Measurements from ENCODE around the gene NAA20.

The NAA20 gene

GRCh38 chr20:20020908-20021307 lies 3.7 kb downstream of the NAA20 start:
- DNase-seq (ENCODE audit: low spot score), result no peak

GRCh38 chr20:20021835-20022234 lies 4.7 kb downstream of the NAA20 start:
- DNase-seq (ENCODE audit: low spot score), result no peak

- DNase-seq (ENCODE audit: low spot score), result no peak
These were observed 5.3 kb downstream of the NAA20 start for GRCh38 chr20:20022498-20022897.

GRCh38 chr20:20023395-20023794 lies 6.2 kb downstream of the NAA20 start:
- no peak for DNase-seq (ENCODE audit: low spot score)

- peak; percentile 27 for DNase-seq (ENCODE audit: low spot score)
These were observed 7.8 kb downstream of the NAA20 start for GRCh38 chr20:20024942-20025341.

GRCh38 chr20:20027284-20027683 lies 10.1 kb downstream of the NAA20 start:
- no peak for DNase-seq (ENCODE audit: low spot score)

GRCh38 chr20:20031790-20032189 lies 14.6 kb downstream of the NAA20 start:
- DNase-seq (ENCODE audit: low spot score), result no peak

GRCh38 chr20:20034486-20034885 lies 17.3 kb downstream of the NAA20 start:
- DNase-seq (ENCODE audit: low spot score), result no peak

GRCh38 chr20:20036756-20037155 lies 19.6 kb downstream of the NAA20 start:
- no peak for DNase-seq (ENCODE audit: low spot score)

GRCh38 chr20:20037960-20038359 lies 20.8 kb downstream of the NAA20 start:
- DNase-seq (ENCODE audit: low spot score), result no peak

- no peak for DNase-seq (ENCODE audit: low spot score)
These were observed 21.4 kb downstream of the NAA20 start for GRCh38 chr20:20038586-20038985.

GRCh38 chr20:20039752-20040387 lies 22.7 kb downstream of the NAA20 start:
- DNase-seq (ENCODE audit: low spot score), result no peak

- no peak for DNase-seq (ENCODE audit: low spot score)
These were observed 34.6 kb downstream of the NAA20 start for GRCh38 chr20:20051767-20052073.

- DNase-seq (ENCODE audit: low spot score), result peak; percentile 89
These were observed 35.2 kb downstream of the NAA20 start, which contains the start of the genes CFAP61 and CRNKL1 for GRCh38 chr20:20052074-20052970. CFAP61 (plus strand) TSS chr20:20052532; CDS start chr20:20056654, 4,122 bp downstream. CRNKL1 (minus strand) TSS chr20:20052466; CDS start chr20:20052342, 124 bp downstream.

- DNase-seq (ENCODE audit: low spot score), result no peak
These were observed 43.3 kb downstream of the NAA20 start for GRCh38 chr20:20060234-20060998.

GRCh38 chr20:20063941-20064702 lies 47.0 kb downstream of the NAA20 start:
- no peak for DNase-seq (ENCODE audit: low spot score)

- DNase-seq (ENCODE audit: low spot score), result no peak
These were observed 48.2 kb downstream of the NAA20 start for GRCh38 chr20:20065361-20065760.

- DNase-seq (ENCODE audit: low spot score), result no peak
These were observed 53.9 kb downstream of the NAA20 start for GRCh38 chr20:20070871-20071726.

GRCh38 chr20:20073801-20074371 lies 56.7 kb downstream of the NAA20 start:
- DNase-seq (ENCODE audit: low spot score), result no peak

GRCh38 chr20:20075032-20075431 lies 57.9 kb downstream of the NAA20 start:
- DNase-seq (ENCODE audit: low spot score), result no peak

Measured in hepatic stellate cell (primary cell).